Stimulated activated CD4-positive, alpha-beta T cell treated with anti-CD3 and anti-CD28 coated beads, Interleukin-1b, Interleukin-23, amount 100 ng/mL, for 24 hours (primary cell): Measurements from ENCODE around the gene ATL2.
"Not testable (repeated sequence)": the region's sequence is repeated elsewhere in the genome, so short reads cannot be mapped to it uniquely, and the experiment has no call there.

ENCODE experiments used
- DNase-seq, 4 experiments: peaks; one replicate each; pipeline ENCODE4 v3.0.0-alpha.2; 2020; ENCODE audit warnings: low read depth in 4 of 4, low spot score in 1 of 4

The ATL2 gene

GRCh38 chr2:38377050-38377828 is at the start of gene ATL2:
Gene ATL2 (minus strand): TSS chr2:38377273. CDS start chr2:38377260, 13 bp downstream.
- DNase-seq: peak; percentile 84 to 92 (median 86)

- DNase-seq: no peak
Measured at GRCh38 chr2:38423763-38424162, 46.7 kb upstream of the ATL2 start.

GRCh38 chr2:38421274-38422056 is 44.4 kb upstream of the ATL2 start:
- DNase-seq: no peak

GRCh38 chr2:38419499-38419898 is 42.4 kb upstream of the ATL2 start:
- no peak for DNase-seq

GRCh38 chr2:38418735-38419134 is 41.7 kb upstream of the ATL2 start:
- no peak for DNase-seq

- DNase-seq: no peak
Measured at GRCh38 chr2:38417745-38418689, 40.9 kb upstream of the ATL2 start.

- no peak for DNase-seq
Measured at GRCh38 chr2:38416296-38417036, 39.4 kb upstream of the ATL2 start.

GRCh38 chr2:38415728-38416291 is 38.7 kb upstream of the ATL2 start:
- DNase-seq: no peak

- DNase-seq: no peak
Measured at GRCh38 chr2:38415023-38415422, 38.0 kb upstream of the ATL2 start.

GRCh38 chr2:38412235-38412871 is 35.3 kb upstream of the ATL2 start:
- DNase-seq: not testable (repeated sequence)

GRCh38 chr2:38409156-38410102 is 32.4 kb upstream of the ATL2 start:
- DNase-seq: no peak

GRCh38 chr2:38407111-38407682 is 30.1 kb upstream of the ATL2 start:
- no peak for DNase-seq

GRCh38 chr2:38406597-38407110 is 29.6 kb upstream of the ATL2 start:
- DNase-seq: no peak

- no peak for DNase-seq
Measured at GRCh38 chr2:38405917-38406596, 29.0 kb upstream of the ATL2 start.

GRCh38 chr2:38400513-38400912 is 23.4 kb upstream of the ATL2 start:
- DNase-seq: no peak

GRCh38 chr2:38398739-38399138 is 21.7 kb upstream of the ATL2 start:
- no peak for DNase-seq

- no peak for DNase-seq
Measured at GRCh38 chr2:38394903-38395341, 17.8 kb upstream of the ATL2 start.
